SHP77 treated with DMSO at 0.1 percent for 48 hours (cell line): Measurements from ENCODE around the gene AGPAT3.
A peak's percentile ranks its signal among the peaks of the same experiment; 100 is the strongest.

Experiments
- DNase-seq: peaks from one replicate; lab custom pipeline; 2025; lab: John Stamatoyannopoulos, UW

The AGPAT3 gene

GRCh38 chr21:43937891-43938309 lies 72.9 kb downstream of the AGPAT3 start:
- no peak for DNase-seq

GRCh38 chr21:43938751-43939442 lies 73.9 kb downstream of the AGPAT3 start:
- DNase-seq = peak; percentile 29

GRCh38 chr21:43939443-43940328 lies 74.7 kb downstream of the AGPAT3 start:
- no peak for DNase-seq

- DNase-seq = no peak
These were observed 75.5 kb downstream of the AGPAT3 start for GRCh38 chr21:43940329-43941050.

GRCh38 chr21:43942201-43942600 lies 77.2 kb downstream of the AGPAT3 start:
- DNase-seq = no peak

GRCh38 chr21:43942621-43943020 lies 77.6 kb downstream of the AGPAT3 start:
- no peak for DNase-seq

GRCh38 chr21:43943512-43944077 lies 78.6 kb downstream of the AGPAT3 start:
- no peak for DNase-seq

GRCh38 chr21:43944078-43944633 lies 79.1 kb downstream of the AGPAT3 start:
- no peak for DNase-seq

- no peak for DNase-seq
These were observed 79.7 kb downstream of the AGPAT3 start for GRCh38 chr21:43944757-43945156.

GRCh38 chr21:43948740-43949498 lies 83.9 kb downstream of the AGPAT3 start:
- DNase-seq = no peak

- no peak for DNase-seq
These were observed 84.6 kb downstream of the AGPAT3 start for GRCh38 chr21:43949499-43950208.

GRCh38 chr21:43950481-43950880 lies 85.5 kb downstream of the AGPAT3 start:
- DNase-seq = no peak

GRCh38 chr21:43950936-43951335 lies 85.9 kb downstream of the AGPAT3 start:
- no peak for DNase-seq

GRCh38 chr21:43951911-43952703 lies 87.1 kb downstream of the AGPAT3 start:
- DNase-seq = no peak

GRCh38 chr21:43953021-43953420 lies 88.0 kb downstream of the AGPAT3 start:
- DNase-seq = no peak

GRCh38 chr21:43954042-43954441 lies 89.0 kb downstream of the AGPAT3 start:
- no peak for DNase-seq

- no peak for DNase-seq
These were observed 89.9 kb downstream of the AGPAT3 start for GRCh38 chr21:43954896-43955295.

- no peak for DNase-seq
These were observed 91.1 kb downstream of the AGPAT3 start for GRCh38 chr21:43956019-43956669.

GRCh38 chr21:43956670-43957035 lies 91.6 kb downstream of the AGPAT3 start:
- DNase-seq = no peak
